Measurements from ENCODE around the gene DGCR2. TPM values are rescaled to one million over a fixed set of nuclear protein-coding genes. Genes with fewer than 3 reads are reported as not detected.
"Not testable (repeated sequence)": the region's sequence is repeated elsewhere in the genome, so short reads cannot be mapped to it uniquely, and the experiment has no call there.

The DGCR2 gene
- total RNA-seq, 2 donors from 2014 or later: 43.8 to 89.3 TPM

GRCh38 chr22:18988958-18989357 is 133.3 kb downstream of the DGCR2 start:
- TF ChIP-seq POLR2A (IDR thresholded peaks at IDR 0.05) (no peak), CTCF (IDR thresholded peaks at IDR 0.05) (no peak)
- ATAC-seq: no peak
- Histone ChIP-seq H3K36me3 (replicated peaks in 1 of 2; ENCODE audit: insufficient read depth in 1 of 2, low read depth in 2 of 2) (no peaks in the 10 kb centered on the region), H3K27me3 (no peaks in the 10 kb centered on the region), H3K27ac (no peak overlapping the region), H3K4me3 (no peak overlapping the region), H3K4me1 (peaks cover 1% of the 10 kb centered on the region), H3K9me3 (no peaks in the 10 kb centered on the region)
- WGBS, 2 donors: 86 to 88% methylated on average over 4 of the region's 4 CpGs
- DNase-seq: no peak
- intact Hi-C loops (cut with DNase I): no loop called here

GRCh38 chr22:18987765-18988164 is 134.4 kb downstream of the DGCR2 start:
- intact Hi-C loops (cut with DNase I): no loop called here
- Histone ChIP-seq H3K36me3 (replicated peaks in 1 of 2; ENCODE audit: insufficient read depth in 1 of 2, low read depth in 2 of 2) (no peaks in the 10 kb centered on the region), H3K9me3 (no peaks in the 10 kb centered on the region), H3K4me3 (no peak overlapping the region), H3K27me3 (no peaks in the 10 kb centered on the region), H3K27ac (no peak overlapping the region), H3K4me1 (no peaks in the 10 kb centered on the region)
- TF ChIP-seq CTCF (IDR thresholded peaks at IDR 0.05) (peak; percentile 11 to 63 (median 51)), POLR2A (IDR thresholded peaks at IDR 0.05) (no peak)
- peak; percentile 79 for ATAC-seq
- peak; percentile 65 to 73 (median 70) for DNase-seq
- 19 to 26% methylated on average over 6 to 13 of the region's 13 CpGs for WGBS, 2 donors

GRCh38 chr22:18987114-18987513 is 135.1 kb downstream of the DGCR2 start:
- H3K9me3 ChIP-seq; H3K4me3 ChIP-seq; H3K4me1 ChIP-seq; ATAC-seq; DNase-seq; intact Hi-C loops (cut with DNase I); H3K27ac ChIP-seq; H3K36me3 ChIP-seq (replicated peaks in 1 of 2; ENCODE audit: insufficient read depth in 1 of 2, low read depth in 2 of 2); H3K27me3 ChIP-seq: not testable (repeated sequence)
- 62 to 64% methylated on average over 5 of the region's 5 CpGs for WGBS, 2 donors

Small RNAs within 50 kb of the gene (small RNA-seq; reads per million reads assigned to genes)
- gene RF00019: not detected

Other genes starting within 250 kb of the DGCR2 start
- 10 to 100 TPM in 1 of 2 donors, 1 to 10 TPM in 1; 6.7 to 10.5 TPM for gene DGCR6, start 216.1 kb downstream of the DGCR2 start, total RNA-seq
- gene PRODH, start 186.1 kb downstream of the DGCR2 start, total RNA-seq: 10 to 100 TPM in 1 of 2 donors, 1 to 10 TPM in 1; 1.0 to 11.5 TPM
- under 1 TPM in 1 of 2 donors, not detected in 1; 0.33 TPM for gene TSSK2, start 8.9 kb upstream of the DGCR2 start, total RNA-seq
- gene ESS2, start 22.2 kb upstream of the DGCR2 start, total RNA-seq: 1 to 10 TPM; 4.6 to 7.3 TPM
- gene GSC2, start 27.9 kb upstream of the DGCR2 start, total RNA-seq: not detected
- 10 to 100 TPM; 39.7 to 87.0 TPM for gene SLC25A1, start 56.3 kb upstream of the DGCR2 start, total RNA-seq
- 1 to 10 TPM in 1 of 2 donors, under 1 TPM in 1; 0.66 to 2.3 TPM for gene CLTCL1, start 169.3 kb upstream of the DGCR2 start, total RNA-seq

Data from body of pancreas (tissue), 4 donors.